ENCODE measurements around the gene PDCD2L.
"Not testable (repeated sequence)": the region's sequence is repeated elsewhere in the genome, so short reads cannot be mapped to it uniquely, and the experiment has no call there.

Gene PDCD2L

GRCh38 chr19:34418300-34418699, 14.1 kb downstream of the PDCD2L start:
- DNase-seq, result no peak

GRCh38 chr19:34426096-34426661, 22.0 kb downstream of the PDCD2L start:
- no peak for DNase-seq

- DNase-seq, result peak in 2 of 4 experiments; percentile 16 to 28
These were observed 24.5 kb downstream of the PDCD2L start for GRCh38 chr19:34428549-34429285.

- no peak for DNase-seq
These were observed 25.4 kb downstream of the PDCD2L start for GRCh38 chr19:34429553-34429952.

GRCh38 chr19:34430738-34431625, 26.8 kb downstream of the PDCD2L start:
- DNase-seq, result peak in 1 of 4 experiments; percentile 5

- DNase-seq, result no peak
These were observed 27.6 kb downstream of the PDCD2L start for GRCh38 chr19:34431681-34432402.

GRCh38 chr19:34432797-34433196, 28.6 kb downstream of the PDCD2L start:
- DNase-seq, result no peak

GRCh38 chr19:34436716-34437115, 32.5 kb downstream of the PDCD2L start:
- DNase-seq, result no peak

GRCh38 chr19:34448191-34448590, 44.0 kb downstream of the PDCD2L start:
- no peak for DNase-seq

GRCh38 chr19:34452723-34453122, 48.5 kb downstream of the PDCD2L start:
- no peak for DNase-seq

- no peak for DNase-seq
These were observed 49.9 kb downstream of the PDCD2L start for GRCh38 chr19:34454091-34454490.

GRCh38 chr19:34454685-34455084, 50.5 kb downstream of the PDCD2L start:
- no peak for DNase-seq

- DNase-seq, result not testable (repeated sequence)
These were observed 51.7 kb downstream of the PDCD2L start for GRCh38 chr19:34455783-34456480.

GRCh38 chr19:34457446-34457845, 53.2 kb downstream of the PDCD2L start:
- DNase-seq, result no peak

GRCh38 chr19:34458677-34459076, 54.5 kb downstream of the PDCD2L start:
- no peak for DNase-seq

- DNase-seq, result no peak
These were observed 55.4 kb downstream of the PDCD2L start for GRCh38 chr19:34459614-34460013.

- DNase-seq, result no peak
These were observed 57.3 kb downstream of the PDCD2L start for GRCh38 chr19:34461375-34462100.

- DNase-seq, result not testable (repeated sequence)
These were observed 60.6 kb downstream of the PDCD2L start for GRCh38 chr19:34464785-34465184.

GRCh38 chr19:34468409-34468808, 64.2 kb downstream of the PDCD2L start:
- DNase-seq, result no peak

- not testable (repeated sequence) for DNase-seq
These were observed 64.8 kb downstream of the PDCD2L start for GRCh38 chr19:34469026-34469425.

GRCh38 chr19:34471906-34472700, 67.9 kb downstream of the PDCD2L start:
- no peak for DNase-seq

Data from activated CD4-positive, CD25-positive, alpha-beta regulatory T cell (primary cell).